GM12878 (cell line): ENCODE results near the gene FAR2. TPM values are rescaled to one million over a fixed set of nuclear protein-coding genes. Genes with fewer than 3 reads are reported as not detected.

Experiments used
- ASH2L ChIP-seq: fragments of 300-600, 200-600 bp; sonication (generic); IDR thresholded peaks from 2 replicates; pipeline ENCODE4 v1.6.1; 2017; ENCODE audit warnings: low read depth, mild to moderate bottlenecking, borderline replicate concordance
- CBFB ChIP-seq: IDR thresholded peaks from 2 replicates; pipeline ENCODE4 v1.6.1; 2016; ENCODE audit warnings: antibody characterized with exemption, low read depth
- CBX5 ChIP-seq: sonication (generic); IDR thresholded peaks from 2 replicates; pipeline ENCODE4 v1.6.1; 2016; ENCODE audit warnings: low read depth, moderate library complexity, mild to moderate bottlenecking, inconsistent platforms
- CEBPZ ChIP-seq: fragments of 150-350 bp; IDR thresholded peaks from 2 replicates; pipeline ENCODE4 v1.6.1; 2016; ENCODE audit warnings: low read depth, low read length
- CHD2 ChIP-seq: IDR thresholded peaks from 2 replicates; pipeline ENCODE4 v1.6.1; 2011; ENCODE audit warnings: low read depth, low read length, improper control_type of control experiment, borderline replicate concordance
- FOS ChIP-seq: IDR thresholded peaks from 3 replicates; pipeline ENCODE4 v1.6.1; 2011; ENCODE audit warnings: borderline replicate concordance; ENCODE audit not compliant: insufficient read length; ENCODE audit errors: extremely low read depth
- FOXM1 ChIP-seq: IDR thresholded peaks from 2 replicates; pipeline ENCODE4 v1.6.1; 2012; ENCODE audit warnings: low read depth, mild to moderate bottlenecking, inconsistent platforms, low read length, moderate library complexity
- GABPA ChIP-seq: IDR thresholded peaks from 2 replicates; pipeline ENCODE4 v1.6.1; 2014; ENCODE audit warnings: antibody characterized with exemption, low read depth, mild to moderate bottlenecking, inconsistent platforms
- HDGF ChIP-seq: fragments of 450-650 bp; IDR thresholded peaks from 2 replicates; pipeline ENCODE4 v1.6.1; 2016; ENCODE audit warnings: antibody characterized with exemption
- MEF2A ChIP-seq: IDR thresholded peaks from 2 replicates; pipeline ENCODE4 v1.6.1; 2011; ENCODE audit warnings: low read depth, mild to moderate bottlenecking, low read length, moderate library complexity; ENCODE audit not compliant: insufficient read depth
- MXI1 ChIP-seq: fragments of 150-350 bp; IDR thresholded peaks from 2 replicates; pipeline ENCODE4 v1.6.1; 2011; ENCODE audit warnings: low read depth, mild to moderate bottlenecking, inconsistent platforms, low read length, improper control_type of control experiment
- NR2F1 ChIP-seq: fragments of 450-650 bp; conservative IDR thresholded peaks from 2 replicates; pipeline ENCODE4 v1.6.1; 2017; ENCODE audit warnings: mild to moderate bottlenecking
- NRF1 ChIP-seq: conservative IDR thresholded peaks from 2 replicates; pipeline ENCODE4 v1.6.1; 2011; ENCODE audit warnings: mild to moderate bottlenecking, low read depth, low read length, improper control_type of control experiment
- RB1 ChIP-seq: fragments of 450-650 bp; formaldehyde crosslinking; IDR thresholded peaks from 2 replicates; pipeline ENCODE4 v1.6.1; 2017; ENCODE audit warnings: mild to moderate bottlenecking, borderline replicate concordance
- RFX5 ChIP-seq: IDR thresholded peaks from 2 replicates; pipeline ENCODE4 v1.6.1; 2011; ENCODE audit warnings: low read depth, low read length, improper control_type of control experiment
- SMAD1 ChIP-seq: fragments of 450-650 bp; IDR thresholded peaks from 2 replicates; pipeline ENCODE4 v1.6.1; 2018; ENCODE audit warnings: mild to moderate bottlenecking, low read depth; ENCODE audit not compliant: partially characterized antibody
- SMARCA5 ChIP-seq: fragments of 450-650 bp; IDR thresholded peaks from 2 replicates; pipeline ENCODE4 v1.6.1; 2017; ENCODE audit warnings: mild to moderate bottlenecking
- SMC3 ChIP-seq: IDR thresholded peaks from 2 replicates; pipeline ENCODE4 v1.6.1; 2011; ENCODE audit warnings: low read length, improper control_type of control experiment, borderline replicate concordance
- SPI1 ChIP-seq: IDR thresholded peaks from 2 replicates; pipeline ENCODE4 v1.6.1; 2011; ENCODE audit warnings: low read depth, mild to moderate bottlenecking, low read length, moderate library complexity, borderline replicate concordance; ENCODE audit not compliant: insufficient read depth
- TAF1 ChIP-seq: IDR thresholded peaks from 2 replicates; pipeline ENCODE4 v1.6.1; 2011; ENCODE audit warnings: mild to moderate bottlenecking, low read depth, low read length, borderline replicate concordance
- TBL1XR1 ChIP-seq: IDR thresholded peaks from 2 replicates; pipeline ENCODE4 v1.6.1; 2012; ENCODE audit warnings: low read depth, low read length, improper control_type of control experiment
- TCF3 ChIP-seq: IDR thresholded peaks from 2 replicates; pipeline ENCODE4 v1.6.1; 2012; ENCODE audit warnings: low read depth, mild to moderate bottlenecking, low read length, borderline replicate concordance; ENCODE audit not compliant: insufficient read depth
- TCF7 ChIP-seq: IDR thresholded peaks from 2 replicates; pipeline ENCODE4 v1.6.1; 2014; ENCODE audit warnings: antibody characterized with exemption, borderline replicate concordance
- ZNF274 ChIP-seq: IDR thresholded peaks from one replicate; pipeline ENCODE4 v1.8.0; 2011; ENCODE audit not compliant: insufficient read length, insufficient read depth
- ZZZ3 ChIP-seq: IDR thresholded peaks from 2 replicates; pipeline ENCODE4 v1.6.1; 2011; ENCODE audit warnings: low read depth; ENCODE audit not compliant: control insufficient read depth, insufficient read length
- polyA plus RNA-seq, 11 experiments: library from polyadenylated mRNA; depleted of rRNA in 4 of 11; unstranded in 6 of 11; stranded (reverse) in 5 of 11; fragments of >200 nt; fragmentation: Nextera tagmentation in 4 of 11; fragmentation: Illumina TruSeq in 1 of 11; extraction: Ambion mirVana in 4 of 11; extraction: Trizol in 1 of 11; gene quantifications; 1 replicate in 1 of 11; 2 replicates in 10 of 11; pipeline versions ENCODE4 v1.2.1 to v1.2.3, GENCODE V29; 2011 to 2016; ENCODE audit warnings: inconsistent platforms in 2 of 11, missing spikeins in 2 of 11, low read depth in 1 of 11
- total RNA-seq, 4 experiments: library from RNA; depleted of rRNA in 3 of 4; stranded (reverse); fragments of >200 nt in 3 of 4; fragmentation: Illumina TruSeq in 1 of 4; extraction: Trizol in 1 of 4; gene quantifications; 2 replicates each; pipeline versions ENCODE4 v1.2.1 to v1.2.3, GENCODE V29; 2013 to 2021
- TF ChIP-seq, protein P1 (sequence below): IDR thresholded peaks from 2 replicates; pipeline ENCODE4 v1.6.1; 2011; ENCODE audit warnings: mild to moderate bottlenecking, low read depth, low read length, moderate library complexity; ENCODE audit not compliant: insufficient replicate concordance
- TF ChIP-seq, protein P2 (sequence below): fragments of 450-650 bp; IDR thresholded peaks from 2 replicates; pipeline ENCODE4 v1.6.1; 2017; ENCODE audit warnings: borderline replicate concordance

Gene FAR2
- total and polyA plus RNA-seq, 10 of the 15 experiments (the other 5 are each of a cell fraction or from before 2014, with no cell fraction given) = 0.50 to 1.1 (median 0.65) TPM

- TF ChIP-seq CEBPZ (no peak), RFX5 (no peak), ASH2L (no peak), MEF2A (0 out of 2 replicates have a peak, but pooled peaks have one; percentile 17), SMAD1 (no peak), RB1 (no peak), MXI1 (no peak), ZNF274 (no peak), FOXM1 (no peak), SPI1 (peak; percentile 54; the same call in 1 of the 2 replicates), NR2F1 (peak; percentile 60; the same call in 1 of the 2 replicates), SMC3 (no peak), TCF7 (no peak), CBX5 (no peak), SMARCA5 (peak; percentile 24; the same call in 1 of the 2 replicates), HDGF (no peak), ZZZ3 (no peak), CHD2 (no peak), TBL1XR1 (no peak), TCF3 (no peak), TAF1 (no peak), GABPA (no peak), CBFB (no peak), NRF1 (no peak), FOS (no peak)
- TF ChIP-seq, protein P1, sequence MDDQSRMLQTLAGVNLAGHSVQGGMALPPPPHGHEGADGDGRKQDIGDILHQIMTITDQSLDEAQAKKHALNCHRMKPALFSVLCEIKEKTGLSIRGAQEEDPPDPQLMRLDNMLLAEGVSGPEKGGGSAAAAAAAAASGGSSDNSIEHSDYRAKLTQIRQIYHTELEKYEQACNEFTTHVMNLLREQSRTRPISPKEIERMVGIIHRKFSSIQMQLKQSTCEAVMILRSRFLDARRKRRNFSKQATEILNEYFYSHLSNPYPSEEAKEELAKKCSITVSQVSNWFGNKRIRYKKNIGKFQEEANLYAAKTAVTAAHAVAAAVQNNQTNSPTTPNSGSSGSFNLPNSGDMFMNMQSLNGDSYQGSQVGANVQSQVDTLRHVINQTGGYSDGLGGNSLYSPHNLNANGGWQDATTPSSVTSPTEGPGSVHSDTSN = no peak
- TF ChIP-seq, protein P2, sequence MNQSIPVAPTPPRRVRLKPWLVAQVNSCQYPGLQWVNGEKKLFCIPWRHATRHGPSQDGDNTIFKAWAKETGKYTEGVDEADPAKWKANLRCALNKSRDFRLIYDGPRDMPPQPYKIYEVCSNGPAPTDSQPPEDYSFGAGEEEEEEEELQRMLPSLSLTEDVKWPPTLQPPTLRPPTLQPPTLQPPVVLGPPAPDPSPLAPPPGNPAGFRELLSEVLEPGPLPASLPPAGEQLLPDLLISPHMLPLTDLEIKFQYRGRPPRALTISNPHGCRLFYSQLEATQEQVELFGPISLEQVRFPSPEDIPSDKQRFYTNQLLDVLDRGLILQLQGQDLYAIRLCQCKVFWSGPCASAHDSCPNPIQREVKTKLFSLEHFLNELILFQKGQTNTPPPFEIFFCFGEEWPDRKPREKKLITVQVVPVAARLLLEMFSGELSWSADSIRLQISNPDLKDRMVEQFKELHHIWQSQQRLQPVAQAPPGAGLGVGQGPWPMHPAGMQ = no peak
These were observed 92.9 kb downstream of the FAR2 start (continued) for GRCh38 chr12:29241821-29242591.
